Left lobe of liver (tissue), 2 donors: ENCODE results near the gene NCAPH2. TPM values are rescaled to one million over a fixed set of nuclear protein-coding genes. Genes with fewer than 3 reads are reported as not detected.
"Not testable (repeated sequence)": the region's sequence is repeated elsewhere in the genome, so short reads cannot be mapped to it uniquely, and the experiment has no call there.

Experiments
- ATAC-seq: fragments of 200-7000 bp; cut with Tn5 transposase; one replicate; pipeline ENCODE4 v1.9.1; 2020; ENCODE audit warnings: mild to moderate bottlenecking, moderate library complexity
- DNase-seq: peaks from one replicate; pipeline ENCODE4 v3.0.0-alpha.2; 2020; ENCODE audit warnings: low spot score
- total RNA-seq: library from RNA; stranded (reverse); gene quantifications from one replicate; pipeline ENCODE4 v1.2.1, GENCODE V29; 2021
- donor health status: DM: no; HTN: no; CAD: no; lungs with moderate emphysema.
- donor health status: DM: no; HTN: yes; CAD: no.

Gene NCAPH2
- total RNA-seq, 1 donor from 2014 or later = 18.8 TPM

DNA sequence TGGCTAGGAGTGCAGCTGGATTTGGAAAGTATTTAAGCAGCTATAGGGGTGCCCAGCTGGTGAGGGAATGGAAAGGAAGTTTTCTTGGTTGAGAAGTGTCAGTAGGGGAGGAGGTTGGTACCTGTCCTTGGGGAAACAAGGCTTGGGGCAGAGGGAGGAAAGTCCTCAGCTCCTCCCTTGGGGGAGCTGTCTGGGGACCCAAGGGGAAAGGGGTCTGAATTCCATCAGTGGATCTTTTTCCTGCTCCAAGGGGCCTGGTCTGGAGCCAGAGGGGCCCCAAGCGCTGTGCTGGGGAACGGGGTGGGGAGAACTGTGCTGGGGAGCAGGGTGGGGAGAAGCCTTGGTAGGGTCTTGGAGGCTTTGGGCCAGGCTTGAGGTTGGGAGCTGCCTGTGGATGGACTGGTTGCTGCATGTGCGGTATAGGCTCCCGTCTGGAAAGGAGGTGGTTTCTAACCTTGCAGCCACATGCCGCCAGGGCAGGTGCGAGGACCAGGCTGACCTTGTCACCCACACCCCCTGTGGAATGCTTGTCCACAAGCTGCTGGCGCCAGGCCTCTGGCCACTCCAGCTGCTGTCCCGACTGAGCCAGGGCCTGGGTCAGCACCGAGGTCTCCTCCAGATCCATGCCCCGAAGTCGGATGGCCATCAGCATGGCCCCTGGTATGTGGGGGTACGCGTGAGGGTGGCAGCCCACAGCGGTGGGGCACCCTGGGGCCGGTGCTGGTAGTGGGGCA lies 20.8 kb downstream of the NCAPH2 start:
- peak; percentile 58 for DNase-seq

DNA sequence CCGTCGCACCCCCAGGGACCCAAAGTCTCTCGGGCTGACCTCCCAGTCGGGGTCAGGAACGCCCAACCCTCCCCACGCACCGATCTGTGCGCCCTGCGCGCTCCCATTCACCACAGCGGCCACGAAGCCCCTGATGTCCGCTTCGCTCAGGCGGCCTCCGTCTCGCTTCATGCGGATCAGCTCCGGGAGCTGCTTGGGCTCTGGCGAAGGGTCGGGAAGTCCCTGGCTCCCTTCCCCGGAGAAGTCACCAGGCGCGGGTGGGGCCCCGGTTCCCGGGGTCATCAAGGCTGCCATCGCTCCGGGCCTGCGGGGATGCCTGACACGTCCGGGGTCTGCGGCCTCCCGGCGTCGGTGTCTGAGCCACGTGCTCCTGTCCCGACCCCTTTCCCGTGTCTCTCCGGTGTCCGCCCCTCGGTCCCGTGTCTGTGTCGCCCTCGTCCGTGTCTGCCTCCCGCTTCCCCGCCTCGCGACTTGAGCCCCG lies 21.4 kb downstream of the NCAPH2 start:
- DNase-seq (no peak), ATAC-seq (no peak)

More for the DNA sequence above, 20.8 kb downstream of the NCAPH2 start:
- ATAC-seq = no peak

DNA sequence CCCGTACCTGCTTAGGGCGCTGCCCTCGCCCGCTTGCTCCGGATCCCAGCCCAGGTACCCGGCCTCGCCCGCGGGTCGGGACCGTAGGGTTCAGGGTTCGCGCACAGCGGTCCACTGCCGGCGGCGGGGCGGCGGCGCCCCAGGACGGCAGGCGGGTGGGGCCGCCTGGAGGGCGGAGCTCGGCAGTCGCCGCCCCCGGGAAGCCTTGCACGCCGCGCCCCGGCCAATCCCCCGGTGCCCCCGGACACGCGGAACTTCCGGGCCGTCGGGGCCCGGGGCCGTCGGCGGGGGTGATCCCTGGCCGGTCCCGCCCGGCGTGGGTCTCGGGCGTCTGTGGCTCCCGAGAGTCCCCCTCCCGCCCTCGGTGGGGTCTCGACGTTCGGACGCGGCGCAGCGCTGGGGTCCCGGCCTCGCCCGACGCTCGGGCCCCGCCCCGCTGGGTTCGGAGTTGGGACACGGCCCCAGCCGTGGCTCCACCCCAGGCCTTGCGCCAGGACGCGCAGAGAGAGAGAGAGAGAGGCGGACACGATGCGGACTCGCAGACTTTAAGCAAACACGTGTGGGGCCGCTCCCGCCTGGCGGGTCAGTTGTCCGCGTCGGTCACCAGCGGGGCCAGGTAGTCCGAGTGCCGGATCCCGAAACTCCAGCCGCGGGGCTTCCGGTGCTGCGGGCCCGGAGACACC lies 22.0 kb downstream of the NCAPH2 start, which contains the start of gene TYMP:
TYMP (minus strand) TSS at position 116 of the 683 bp plus-strand sequence. CDS start 303 bp downstream, outside the sequence.
- DNase-seq (peak; percentile 96), ATAC-seq (peak; percentile 51)

DNA sequence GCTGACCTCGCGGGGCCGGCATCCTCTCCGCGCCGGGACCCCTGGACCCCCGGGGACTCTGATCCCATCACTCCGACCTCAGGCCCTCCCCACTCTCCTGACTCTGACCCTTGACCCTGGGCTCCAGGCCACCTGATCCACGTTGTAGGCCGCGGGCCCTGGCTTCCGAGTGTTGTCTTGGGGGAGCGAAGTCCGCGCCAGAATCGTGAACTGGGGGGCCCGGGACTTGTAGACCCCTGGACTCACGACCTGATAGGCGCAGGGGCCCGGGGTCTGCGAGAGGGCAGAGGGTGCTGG lies 22.5 kb downstream of the NCAPH2 start:
- peak; percentile 38 for ATAC-seq

DNA sequence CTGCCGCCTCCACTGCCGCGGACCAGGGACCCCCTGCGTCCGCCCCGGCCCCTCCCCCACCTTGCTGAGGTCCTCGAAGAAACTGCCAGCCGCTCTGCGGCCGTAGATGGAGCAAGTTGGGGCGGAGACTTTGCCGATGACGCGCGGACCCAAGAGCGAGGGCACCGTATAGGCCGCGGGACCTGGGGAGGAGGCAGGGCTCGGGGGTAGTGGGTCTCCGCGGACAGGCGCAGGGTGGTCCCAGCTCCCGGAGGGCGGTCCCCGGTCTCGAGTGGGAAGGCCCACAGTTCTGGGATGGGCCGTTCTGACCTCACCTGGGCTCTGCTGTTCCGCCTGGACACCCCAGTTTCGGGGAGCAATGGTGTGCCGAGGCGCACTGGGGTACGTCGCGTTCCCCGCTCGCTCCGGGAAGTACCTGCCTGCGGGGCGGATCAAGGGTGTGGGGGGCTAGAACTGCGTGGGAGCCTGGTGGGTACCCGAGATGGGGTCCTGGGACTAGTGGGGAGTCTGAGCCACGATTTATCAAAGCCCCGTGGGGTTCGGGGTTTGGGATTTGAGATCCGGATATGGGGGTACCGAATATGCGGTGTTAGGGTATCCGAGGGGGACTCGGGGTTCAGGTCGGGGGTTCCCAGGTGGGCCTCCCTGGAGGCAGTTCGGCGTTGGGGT lies 23.0 kb downstream of the NCAPH2 start:
- peak; percentile 94 for DNase-seq
- ATAC-seq = peak; percentile 53

More for the DNA sequence above, 22.5 kb downstream of the NCAPH2 start:
- peak; percentile 91 for DNase-seq

DNA sequence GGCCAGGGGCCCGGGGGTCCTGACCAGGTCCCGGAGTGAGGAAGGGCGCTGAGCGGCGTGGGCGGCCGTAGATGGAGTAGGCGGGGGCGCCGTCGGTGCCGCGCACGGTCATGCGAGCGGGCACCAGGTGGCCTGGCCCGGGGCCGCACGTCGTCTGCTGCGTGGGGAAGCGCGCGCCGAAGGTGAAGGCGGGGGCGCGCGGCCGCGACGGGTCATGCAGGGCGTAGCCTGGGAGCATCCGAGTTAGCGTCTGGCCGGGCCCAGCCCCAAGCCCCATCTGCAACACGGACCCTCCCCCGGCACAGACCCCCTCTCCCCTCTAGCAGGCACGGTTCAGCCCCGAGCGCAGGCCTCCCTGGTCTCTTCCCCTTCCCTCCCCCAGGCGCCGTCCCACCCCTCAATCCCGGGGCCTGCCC lies 23.5 kb downstream of the NCAPH2 start:
- ATAC-seq = peak; percentile 47
- DNase-seq = peak; percentile 82

DNA sequence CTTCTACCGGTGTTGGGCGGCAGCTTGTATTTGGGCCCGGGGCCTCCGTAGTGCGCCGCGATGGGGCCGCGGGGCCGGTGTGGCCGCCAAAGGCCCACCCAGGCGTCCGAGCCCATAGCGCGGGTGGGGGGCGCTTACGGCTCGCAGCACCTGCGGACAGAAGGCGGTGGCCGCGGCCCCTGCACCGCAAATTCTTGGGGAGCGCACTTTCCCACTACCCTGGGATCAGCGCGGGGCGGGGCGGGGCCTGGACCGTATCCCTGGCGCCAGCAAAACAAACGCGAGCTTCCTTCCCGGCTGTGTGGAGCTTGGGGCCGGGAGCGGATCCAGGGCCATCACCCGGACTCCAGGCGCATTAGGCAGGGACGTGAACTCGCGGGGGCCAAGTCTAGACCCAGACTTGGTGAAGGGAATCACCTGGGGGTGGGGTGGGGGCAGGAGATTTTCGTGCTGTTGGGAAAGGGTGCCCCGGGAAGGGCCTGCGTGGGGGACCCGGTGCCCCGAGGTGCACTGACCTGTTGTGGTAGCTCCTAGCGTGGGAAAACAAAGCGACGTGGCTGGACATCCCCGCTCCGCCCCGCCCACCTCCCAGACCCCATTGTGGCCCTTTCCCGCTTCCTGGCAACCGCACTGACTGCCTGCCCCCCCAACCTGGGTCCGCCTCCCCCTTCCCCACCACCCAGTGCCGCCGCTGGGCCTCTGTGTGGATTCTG lies 24.1 kb downstream of the NCAPH2 start:
- DNase-seq = peak; percentile 91
- ATAC-seq = peak; percentile 55

DNA sequence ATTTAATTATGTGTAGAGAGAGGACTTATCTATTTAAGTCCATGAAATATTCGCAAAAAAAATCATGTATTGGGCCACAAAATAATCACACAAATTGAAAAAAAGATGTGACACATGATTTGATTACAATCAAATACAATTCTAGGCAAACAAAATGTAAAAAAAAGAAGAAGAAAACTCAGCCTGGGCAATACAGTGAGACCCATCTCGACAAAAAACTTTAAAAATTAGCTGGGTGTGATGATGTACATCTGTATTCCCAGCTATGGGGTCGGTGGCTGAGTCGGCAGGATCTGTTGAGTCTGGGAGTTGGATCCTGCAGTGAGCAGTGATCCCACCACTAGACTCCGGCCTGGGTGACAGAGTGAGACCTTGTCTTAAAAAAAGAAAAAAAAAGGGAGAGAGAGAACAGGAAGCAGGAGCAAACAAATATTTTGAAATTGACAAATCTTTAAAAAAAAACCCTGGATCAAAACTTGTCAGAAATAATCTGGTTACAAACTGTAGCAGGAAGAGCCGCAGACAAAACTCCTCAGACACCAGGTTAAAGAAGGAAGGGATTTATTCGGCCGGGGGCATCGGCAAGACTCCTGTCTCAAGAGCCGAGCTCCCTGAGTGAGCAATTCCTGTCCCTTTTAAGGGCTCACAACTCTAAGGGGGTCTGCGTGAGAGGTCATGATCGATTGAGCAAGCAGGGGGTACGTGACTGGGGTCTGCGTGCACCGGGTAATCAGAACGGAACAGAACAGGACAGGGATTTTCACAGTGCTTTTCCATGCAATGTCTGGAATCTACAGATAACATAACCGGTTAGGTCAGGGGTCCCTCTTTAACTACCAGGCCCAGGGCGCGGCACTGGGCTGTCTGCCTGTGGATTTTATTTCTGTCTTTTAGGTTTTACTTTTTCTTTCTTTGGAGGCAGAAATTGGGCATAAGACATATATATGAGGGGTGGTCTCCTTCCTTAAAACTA lies 25.1 kb downstream of the NCAPH2 start:
- no peak for DNase-seq
- ATAC-seq = no peak

DNA sequence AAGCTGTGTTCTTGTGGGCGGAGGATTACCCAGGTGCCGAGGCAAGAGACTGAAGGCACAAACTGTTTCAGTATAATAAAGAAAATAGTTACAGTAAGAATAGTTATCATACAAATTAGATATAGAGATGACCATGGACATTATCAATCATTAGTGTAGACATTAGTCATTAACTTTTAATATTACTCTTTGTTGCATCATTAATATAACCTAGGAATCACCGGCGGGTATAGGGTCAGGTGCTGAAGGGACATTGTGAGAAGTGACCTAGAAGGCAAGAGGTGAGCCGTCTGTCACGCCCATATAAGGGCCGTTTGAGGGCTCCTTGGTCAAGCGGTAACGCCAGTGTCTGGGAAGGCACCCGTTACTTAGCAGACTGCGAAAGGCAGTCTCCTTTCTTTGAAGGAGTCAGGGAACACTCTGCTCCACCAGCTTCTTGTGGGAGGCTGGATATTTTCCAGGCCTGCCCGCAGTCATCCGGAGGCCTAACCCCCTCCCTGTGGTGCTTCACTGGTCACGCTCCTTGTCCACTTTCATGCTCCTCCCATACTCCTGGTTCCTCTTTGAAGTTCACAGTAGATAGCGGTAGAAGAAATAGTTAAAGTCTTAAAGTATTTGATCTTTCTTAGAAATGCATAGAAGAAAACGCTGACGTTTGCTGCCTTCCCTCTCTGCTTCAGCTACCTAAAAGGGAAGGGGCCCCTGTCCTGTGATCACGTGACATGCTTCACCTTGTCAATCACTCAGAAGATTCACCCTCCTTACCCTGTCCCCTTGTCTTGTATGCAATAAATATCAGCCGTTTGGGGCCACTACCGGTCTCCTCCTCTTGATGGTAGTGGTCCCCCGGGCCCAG lies 26.1 kb downstream of the NCAPH2 start:
- not testable (repeated sequence) for DNase-seq, ATAC-seq

DNA sequence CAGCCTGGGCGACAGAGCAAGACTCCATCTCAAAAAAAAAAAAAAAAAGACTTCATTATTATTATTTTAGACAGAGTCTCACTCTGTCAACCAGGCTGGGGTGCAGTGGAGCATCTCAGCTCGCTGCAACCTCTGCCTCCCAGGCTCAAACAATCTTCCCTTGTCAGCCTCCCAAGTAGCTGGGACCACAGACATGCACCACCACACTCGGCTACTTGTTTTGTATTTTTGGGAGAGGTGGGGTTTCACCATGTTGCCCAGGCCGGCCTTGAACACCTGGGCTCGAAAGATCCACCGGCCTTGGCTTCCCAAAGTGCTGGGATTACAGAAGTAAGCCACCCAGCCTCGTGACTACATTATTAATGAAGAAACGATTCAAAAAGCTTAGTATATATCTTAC lies 27.1 kb downstream of the NCAPH2 start:
- no peak for DNase-seq
- no peak for ATAC-seq

DNA sequence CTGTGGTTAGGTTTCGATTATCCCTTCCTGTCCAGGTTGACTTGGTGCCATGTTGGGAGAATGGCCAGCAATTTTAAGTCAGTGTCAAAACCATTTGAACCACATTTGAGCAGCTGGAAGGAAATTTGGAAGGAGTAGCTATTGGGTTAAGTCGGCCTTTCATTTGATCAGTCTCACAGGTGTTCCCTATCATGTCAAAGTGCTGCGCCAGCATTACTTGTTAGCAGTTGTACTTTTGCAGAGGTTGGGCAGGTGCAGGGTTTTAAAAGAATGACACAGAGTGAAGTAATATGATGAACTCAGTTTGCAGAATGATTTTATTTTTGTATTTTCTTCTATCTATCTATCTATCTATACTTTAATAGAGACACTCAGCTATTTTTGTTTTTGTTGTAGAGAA lies 28.2 kb downstream of the NCAPH2 start:
- no peak for DNase-seq
- ATAC-seq = no peak

DNA sequence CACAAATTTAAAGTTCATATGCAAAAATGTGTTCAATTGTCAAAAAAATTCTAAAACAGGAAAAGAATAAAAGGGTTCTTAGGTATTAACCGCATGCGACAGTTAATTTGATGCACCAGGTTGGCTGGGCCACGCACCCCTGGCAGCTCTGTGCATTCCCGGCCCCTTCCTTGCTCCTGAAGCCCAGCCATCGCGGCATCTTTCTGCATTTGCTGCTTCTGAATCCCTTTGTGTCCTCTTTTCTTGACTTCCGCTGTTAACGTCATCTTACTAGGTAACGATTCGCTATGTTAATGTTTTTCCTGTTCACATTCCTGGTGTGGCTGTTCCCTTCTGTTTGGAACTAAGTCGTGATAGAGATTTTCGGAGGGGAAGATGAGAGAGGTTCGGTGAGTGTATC lies 29.7 kb downstream of the NCAPH2 start:
- DNase-seq = no peak
- no peak for ATAC-seq

DNA sequence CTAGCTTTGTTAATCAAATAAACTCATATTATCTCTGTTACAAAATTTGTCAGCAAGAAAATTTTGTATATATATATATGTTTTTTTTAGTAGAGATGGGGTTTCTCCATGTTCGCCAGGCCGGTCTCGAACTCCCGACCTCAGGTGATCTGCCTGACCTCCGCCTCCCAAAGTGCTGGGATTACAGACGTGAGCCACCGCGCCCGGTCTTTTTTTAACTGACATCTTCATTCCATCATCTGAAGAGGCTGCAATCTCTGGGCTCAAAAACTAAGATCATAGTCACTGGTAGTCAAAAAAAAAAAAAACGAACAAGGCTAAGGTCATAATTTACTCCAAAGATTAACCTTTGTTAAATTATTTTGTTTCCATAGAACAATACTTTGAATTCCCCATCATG lies 32.4 kb downstream of the NCAPH2 start:
- no peak for DNase-seq
- ATAC-seq = no peak

DNA sequence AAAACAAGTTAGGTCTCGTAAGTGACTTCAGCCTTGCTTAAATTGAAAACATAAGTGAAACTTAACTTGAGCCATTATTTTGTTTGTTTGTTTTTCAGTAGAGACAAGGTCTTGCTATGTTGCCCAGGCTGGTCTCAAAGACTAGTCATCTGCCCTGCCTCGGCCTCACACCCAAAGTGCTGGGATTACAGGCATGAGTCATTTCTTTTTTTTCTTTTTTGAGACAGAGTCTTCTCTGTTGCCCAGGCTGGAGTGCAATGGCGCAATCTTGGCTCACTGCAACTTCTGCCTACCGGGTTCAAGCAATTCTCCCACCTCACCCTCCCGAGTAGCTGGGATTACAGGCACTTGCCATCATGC lies 33.6 kb downstream of the NCAPH2 start:
- not testable (repeated sequence) for DNase-seq, ATAC-seq

DNA sequence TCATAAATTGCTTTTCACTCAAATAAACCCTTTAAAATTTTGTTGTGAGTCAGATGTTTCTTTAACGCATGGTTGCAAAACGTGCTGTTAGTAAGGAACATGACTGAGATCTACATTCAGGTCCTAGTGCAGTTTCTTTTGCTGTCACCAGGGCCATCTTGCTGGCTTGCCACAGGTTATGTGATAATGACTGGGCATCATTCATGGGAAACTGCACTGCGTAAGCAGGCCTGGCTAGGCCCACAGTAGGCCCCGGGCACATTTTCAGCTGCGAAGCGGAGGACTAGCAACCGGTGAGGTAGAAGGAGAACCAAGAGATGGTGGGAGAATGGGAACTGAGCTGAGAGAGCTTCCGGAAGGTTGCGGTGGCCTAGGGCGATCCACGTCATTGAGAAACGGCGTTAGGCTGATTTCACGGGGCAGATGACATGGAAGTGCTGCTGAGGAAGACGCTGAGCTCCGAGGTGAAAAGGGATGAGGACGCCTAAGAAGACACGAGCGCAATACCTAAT lies 34.4 kb downstream of the NCAPH2 start:
- DNase-seq (peak; percentile 56), ATAC-seq (no peak)

DNA sequence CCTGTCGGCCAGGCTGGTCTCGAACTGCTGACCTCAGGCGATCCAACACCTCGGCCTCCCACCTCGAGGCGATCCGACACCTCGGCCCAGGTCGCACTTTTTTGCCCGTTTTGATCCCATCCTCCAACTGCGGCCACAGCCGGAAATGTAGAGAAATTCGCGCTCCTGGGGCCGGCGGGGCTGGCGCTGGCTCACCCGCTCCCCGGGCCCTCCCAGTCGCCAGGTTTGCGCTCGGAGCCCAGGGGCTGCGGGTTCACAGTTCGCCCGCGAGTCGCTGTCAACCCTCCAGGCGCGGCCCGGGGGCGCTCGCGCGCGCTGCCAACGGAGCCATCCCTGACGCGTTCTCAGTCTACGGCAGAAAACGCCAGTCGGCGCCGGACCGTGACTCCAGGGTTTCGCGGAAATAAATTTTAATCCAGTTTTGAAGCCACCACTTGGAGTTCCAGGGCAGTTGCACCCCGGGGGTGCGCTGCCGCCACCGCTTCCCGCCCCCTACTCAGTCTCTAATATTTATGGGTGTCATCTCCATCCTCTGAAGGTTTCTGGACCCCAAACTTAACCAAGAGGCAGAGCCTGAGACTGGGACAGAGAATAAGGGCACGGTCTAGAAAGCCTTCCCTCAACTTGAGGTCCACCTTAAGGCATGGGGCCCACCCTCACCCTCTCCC lies 36.2 kb downstream of the NCAPH2 start:
- peak; percentile 78 for ATAC-seq

DNA sequence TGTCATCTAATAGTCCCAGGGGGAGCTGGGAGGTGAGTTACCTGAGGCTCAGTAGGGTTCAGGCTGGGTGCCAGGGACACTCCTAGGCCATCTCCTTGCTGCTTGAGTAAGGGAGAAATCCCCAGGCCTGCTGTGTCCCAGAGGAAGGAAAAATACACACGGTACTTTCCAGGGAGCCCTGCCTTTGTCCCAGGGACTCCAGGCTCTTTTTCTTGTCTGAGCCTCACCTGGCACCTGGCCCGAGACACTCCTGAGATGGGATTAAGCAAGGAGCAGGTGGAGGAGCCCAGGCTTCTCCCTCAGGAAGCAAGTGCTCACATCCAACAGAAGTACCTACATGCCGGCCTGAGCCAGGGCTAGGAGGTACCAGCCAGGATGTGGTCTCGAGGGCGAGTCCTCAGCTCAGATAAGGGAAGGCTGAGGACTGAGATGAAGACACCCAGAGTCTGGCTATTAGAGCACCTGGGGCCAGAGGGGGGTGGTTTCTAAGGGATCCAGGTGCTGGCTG lies 36.8 kb downstream of the NCAPH2 start:
- ATAC-seq (no peak), DNase-seq (peak; percentile 52)

More for the DNA sequence above, 36.2 kb downstream of the NCAPH2 start:
- peak; percentile 85 for DNase-seq
